Gastrocnemius medialis (tissue), 4 donors: ENCODE results near the gene TTN. TPM values are rescaled to one million over a fixed set of nuclear protein-coding genes. Genes with fewer than 3 reads are reported as not detected.
A peak's percentile ranks its signal among the peaks of the same experiment; 100 is the strongest.

Experiments
- ATAC-seq, 2 donors: fragments of 150-250 bp; one replicate each; pipeline ENCODE4 v1.9.1; 2016
- DNase-seq, 2 donors: peaks; one replicate each; pipeline ENCODE4 v3.0.0-alpha.2; 2019
- H3K27ac ChIP-seq, 4 donors: fragments of 200-600 bp; sonication (generic); 1 replicate in 1 of 4; 2 replicates in 3 of 4; pipeline ENCODE4 v1.5.1; 2016 to 2018; ENCODE audit warnings: mild to moderate bottlenecking in 2 of 4, moderate library complexity in 1 of 4
- H3K27me3 ChIP-seq, 3 donors: fragments of 200-600 bp; sonication (generic) in 2 of 3; 1 replicate in 1 of 3; 2 replicates in 2 of 3; pipeline versions ENCODE4 v1.5.1 to v1.6.0; 2016 to 2019; ENCODE audit warnings: mild to moderate bottlenecking in 1 of 3, moderate library complexity in 1 of 3
- H3K36me3 ChIP-seq, 2 donors: fragments of 200-600 bp; sonication (generic) in 1 of 2; one replicate each; pipeline ENCODE4 v1.5.1; 2017 to 2018
- H3K4me1 ChIP-seq, 2 donors: fragments of 200-600 bp; sonication (generic) in 1 of 2; one replicate each; pipeline ENCODE4 v1.5.1; 2016 to 2017; ENCODE audit warnings: mild to moderate bottlenecking in 2 of 2
- H3K4me3 ChIP-seq, 4 donors: fragments of 200-600 bp; sonication (generic) in 3 of 4; 1 replicate in 1 of 4; 2 replicates in 3 of 4; pipeline ENCODE4 v1.5.1; 2016 to 2019; ENCODE audit warnings: mild to moderate bottlenecking in 2 of 4
- H3K9me3 ChIP-seq, 3 donors: fragments of 200-600 bp; sonication (generic) in 2 of 3; 1 replicate in 1 of 3; 2 replicates in 2 of 3; pipeline ENCODE4 v1.5.1; 2016 to 2019
- CTCF ChIP-seq, 5 experiments: fragments of 450-650 bp in 3 of 5; fragments of 200-600 bp in 2 of 5; sonication (generic) in 2 of 5; IDR thresholded peaks in 4 of 5; conservative IDR thresholded peaks in 1 of 5; 1 replicate in 4 of 5; 2 replicates in 1 of 5; pipeline ENCODE4 v1.5.1; 2016 to 2019; ENCODE audit warnings: antibody characterized with exemption in 5 of 5, mild to moderate bottlenecking in 3 of 5, moderate library complexity in 3 of 5
- POLR2A ChIP-seq, 2 donors: fragments of 450-650 bp; IDR thresholded peaks; one replicate each; pipeline ENCODE4 v1.6.1; 2017; ENCODE audit warnings: antibody characterized with exemption in 2 of 2, mild to moderate bottlenecking in 2 of 2, moderate library complexity in 2 of 2
- in situ Hi-C, 4 donors: fragments of 200-750 bp; cut with MboI; loops; one replicate each; pipeline versions ENCODE4 v1.15.0 to v1.8.0; 2017; ENCODE audit warnings: low sequenced_read_pairs in 4 of 4
- intact Hi-C: fragments of 100-400 bp; cut with DNase I; formaldehyde crosslinking; loops from one replicate; pipeline ENCODE4 v1.15.1; 2023; ENCODE audit warnings: low total_unique reads
- total RNA-seq, 4 donors: library from RNA; depleted of rRNA; stranded (reverse); fragments of >200 nt; gene quantifications; one replicate each; pipeline versions ENCODE4 v1.1.0 to v1.2.3, GENCODE V29; 2016

The TTN gene
- total RNA-seq, 4 donors from 2014 or later: 4,552 to 9,701 (median 7,268) TPM

DNA sequence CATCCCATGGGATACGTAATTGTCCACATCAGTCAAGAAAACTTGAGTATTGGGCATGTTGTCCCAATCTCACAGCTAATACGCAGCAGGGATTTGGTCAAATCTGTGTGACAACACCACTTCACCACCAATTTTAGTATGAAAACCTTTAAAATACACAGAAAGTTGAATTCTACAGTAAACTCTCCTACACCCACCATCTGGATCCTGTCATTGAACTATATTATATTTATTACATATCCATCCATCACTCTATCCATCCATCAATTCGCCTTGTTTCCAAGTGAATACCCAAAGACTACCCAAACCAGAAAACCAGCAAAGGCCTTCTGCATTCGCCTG, 328.0 kb downstream of the TTN start:
- peak overlapping the region; percentile 61 to 80 (median 74) for H3K4me3 ChIP-seq
- ATAC-seq (no peak), DNase-seq (no peak)
- peak overlapping the region; percentile 84 to 95 (median 92) for H3K27ac ChIP-seq
- intact Hi-C loops: loop anchor here (1.0 kb wide), 1 partner anchor 65 kb away; no protein-coding TSS in a partner anchor
- no peaks in the 10 kb centered on the region for H3K36me3 ChIP-seq
- in situ Hi-C loops: no loop called here
- no peaks in the 10 kb centered on the region for H3K9me3 ChIP-seq
- H3K27me3 ChIP-seq: no peaks in the 10 kb centered on the region
- TF ChIP-seq CTCF (IDR thresholded peaks at IDR 0.05 in 4 of 5, conservative IDR thresholded peaks at IDR 0.05 in 1 of 5) (no peak), POLR2A (IDR thresholded peaks at IDR 0.05) (no peak)
- peaks cover 40 to 44% of the 10 kb centered on the region in 2 donors for H3K4me1 ChIP-seq

DNA sequence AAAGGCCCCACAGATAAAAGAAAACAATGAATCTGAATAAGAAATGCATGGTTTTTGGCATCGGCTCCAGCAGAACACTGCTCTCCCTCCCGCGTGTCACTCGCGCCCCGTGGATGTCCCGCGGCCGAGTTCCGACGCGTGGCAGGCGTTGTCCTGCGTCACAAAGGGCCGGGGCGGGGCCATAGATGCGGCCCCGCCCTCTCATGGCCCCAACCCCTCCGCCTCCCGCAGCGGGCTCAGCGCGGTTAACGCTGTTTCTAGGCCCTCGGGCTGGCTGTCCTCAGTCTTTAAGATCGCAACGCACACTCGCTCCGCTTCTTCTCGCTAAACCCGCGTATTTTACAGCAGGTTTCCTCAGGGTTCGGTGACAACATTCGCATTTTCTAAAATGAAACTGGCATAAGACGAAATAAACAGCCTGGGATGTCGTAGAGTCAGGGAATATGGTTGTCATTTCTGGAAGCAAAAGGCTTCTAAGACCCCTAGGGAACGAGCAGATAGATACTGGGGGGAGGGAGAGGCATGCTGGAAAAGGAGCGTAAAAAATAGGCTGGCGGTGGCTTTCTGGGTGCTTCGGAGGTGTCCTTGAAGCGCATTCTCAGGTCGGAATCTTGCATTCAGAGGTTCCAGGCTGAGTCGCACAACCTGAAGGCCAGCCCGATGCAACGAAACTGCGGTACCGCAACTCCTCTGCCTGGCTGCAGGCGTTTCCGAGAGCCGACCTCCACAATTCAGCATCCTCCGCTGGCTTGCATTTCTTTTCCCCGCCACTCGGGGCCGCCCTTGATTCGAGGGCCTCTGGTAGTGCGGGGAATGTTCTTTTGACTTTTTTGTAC, 328.6 kb downstream of the TTN start, which contains the start of gene FKBP7:
Gene FKBP7, minus strand, starts transcription at position 162 of the 836 bp plus-strand sequence. Its CDS starts 101 bp downstream, at position 61.
- Histone ChIP-seq H3K27ac (peak within 1 kb of the TSS; percentile 84 to 95 (median 92)), H3K36me3 (no peaks in the 10 kb centered on the region), H3K4me1 (peaks cover 35 to 38% of the 10 kb centered on the region in 2 donors), H3K27me3 (no peaks in the 10 kb centered on the region), H3K9me3 (no peaks in the 10 kb centered on the region), H3K4me3 (peak within 1 kb of the TSS; percentile 61 to 80 (median 74))
- ATAC-seq: peak; percentile 60 to 69
- TF ChIP-seq POLR2A (IDR thresholded peaks at IDR 0.05) (peak; percentile 84 to 87), CTCF (IDR thresholded peaks at IDR 0.05 in 4 of 5, conservative IDR thresholded peaks at IDR 0.05 in 1 of 5) (peak; percentile 59 to 79 (median 69))
- peak; percentile 78 to 80 for DNase-seq
- intact Hi-C loops (loop anchor here (1.0 kb wide), 1 partner anchor 64 kb away; no protein-coding TSS in a partner anchor), in situ Hi-C loops (no loop called here)

DNA sequence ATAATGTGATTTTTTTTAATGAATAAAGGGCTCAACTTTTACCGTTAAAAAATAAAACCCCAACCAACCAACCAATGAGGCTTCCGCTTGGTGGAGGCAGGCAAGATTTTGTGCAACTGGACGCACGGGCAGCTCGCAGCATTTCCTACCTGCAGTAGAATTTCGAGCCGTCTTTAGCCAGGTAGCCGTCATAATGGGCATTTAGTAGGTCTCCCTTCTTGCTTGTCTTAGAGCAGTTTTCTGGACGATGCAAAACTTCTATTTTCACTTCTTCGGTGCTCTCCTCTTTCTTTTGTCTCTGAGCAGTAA, 329.1 kb downstream of the TTN start:
- intact Hi-C loops: no loop called here

DNA sequence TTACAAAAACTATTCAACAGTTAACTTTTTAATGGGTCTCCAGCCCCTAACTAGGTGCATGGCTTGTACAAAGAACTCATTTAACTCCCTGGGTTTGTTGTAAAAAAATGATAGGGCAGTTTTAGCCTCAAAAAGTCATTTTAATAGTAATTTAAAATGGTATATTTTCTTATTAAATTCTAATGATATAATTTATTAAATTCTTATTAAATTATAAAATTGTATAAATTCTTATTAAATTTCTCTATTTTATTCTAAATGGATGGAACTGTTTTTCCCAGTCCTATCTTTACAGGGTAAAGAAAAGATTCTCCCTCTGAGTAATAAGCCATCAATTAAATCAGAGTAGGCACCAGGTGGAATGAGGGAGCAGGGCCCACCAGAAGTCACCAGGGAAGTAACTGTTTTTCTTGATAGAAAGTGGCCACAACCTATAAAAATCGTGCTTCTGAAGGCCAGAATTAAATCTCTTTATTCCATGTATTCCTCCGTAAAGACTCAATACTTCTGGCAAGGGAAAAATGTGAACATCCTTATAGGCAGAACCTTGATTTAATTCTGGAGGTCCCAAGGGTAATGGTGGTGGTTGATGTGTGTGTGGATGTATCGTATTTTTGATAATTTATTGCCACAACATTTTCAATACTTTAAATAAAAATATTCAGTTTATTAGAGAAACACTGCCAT, 329.6 kb downstream of the TTN start:
- intact Hi-C loops: no loop called here

More for the DNA sequence above, 329.1 kb downstream of the TTN start:
- Histone ChIP-seq H3K4me3 (peak overlapping the region; percentile 61 to 80 (median 74)), H3K4me1 (peaks cover 30 to 35% of the 10 kb centered on the region in 2 donors), H3K27ac (peak overlapping the region; percentile 84 to 95 (median 92)), H3K9me3 (no peaks in the 10 kb centered on the region), H3K36me3 (no peaks in the 10 kb centered on the region), H3K27me3 (no peaks in the 10 kb centered on the region)
- in situ Hi-C loops: no loop called here
- no peak for DNase-seq
- no peak for ATAC-seq
- TF ChIP-seq CTCF (IDR thresholded peaks at IDR 0.05 in 4 of 5, conservative IDR thresholded peaks at IDR 0.05 in 1 of 5): no peak
- TF ChIP-seq POLR2A (IDR thresholded peaks at IDR 0.05): no peak

More for the DNA sequence above, 329.6 kb downstream of the TTN start:
- Histone ChIP-seq H3K4me1 (peaks cover 26 to 30% of the 10 kb centered on the region in 2 donors), H3K36me3 (no peaks in the 10 kb centered on the region), H3K9me3 (no peaks in the 10 kb centered on the region), H3K4me3 (peak overlapping the region; percentile 61 to 80 (median 74)), H3K27ac (peak overlapping the region; percentile 84 to 95 (median 92)), H3K27me3 (no peaks in the 10 kb centered on the region)
- DNase-seq (no peak), ATAC-seq (no peak)
- in situ Hi-C loops: no loop called here
- TF ChIP-seq POLR2A (IDR thresholded peaks at IDR 0.05) (no peak), CTCF (IDR thresholded peaks at IDR 0.05 in 4 of 5, conservative IDR thresholded peaks at IDR 0.05 in 1 of 5) (no peak)
